Measurements from ENCODE around the gene RPL23. TPM values are rescaled to one million over a fixed set of nuclear protein-coding genes. Genes with fewer than 3 reads are reported as not detected.

The RPL23 gene
- total RNA-seq, 6 experiments from 2014 or later, result 389 to 609 (median 436) TPM

DNA sequence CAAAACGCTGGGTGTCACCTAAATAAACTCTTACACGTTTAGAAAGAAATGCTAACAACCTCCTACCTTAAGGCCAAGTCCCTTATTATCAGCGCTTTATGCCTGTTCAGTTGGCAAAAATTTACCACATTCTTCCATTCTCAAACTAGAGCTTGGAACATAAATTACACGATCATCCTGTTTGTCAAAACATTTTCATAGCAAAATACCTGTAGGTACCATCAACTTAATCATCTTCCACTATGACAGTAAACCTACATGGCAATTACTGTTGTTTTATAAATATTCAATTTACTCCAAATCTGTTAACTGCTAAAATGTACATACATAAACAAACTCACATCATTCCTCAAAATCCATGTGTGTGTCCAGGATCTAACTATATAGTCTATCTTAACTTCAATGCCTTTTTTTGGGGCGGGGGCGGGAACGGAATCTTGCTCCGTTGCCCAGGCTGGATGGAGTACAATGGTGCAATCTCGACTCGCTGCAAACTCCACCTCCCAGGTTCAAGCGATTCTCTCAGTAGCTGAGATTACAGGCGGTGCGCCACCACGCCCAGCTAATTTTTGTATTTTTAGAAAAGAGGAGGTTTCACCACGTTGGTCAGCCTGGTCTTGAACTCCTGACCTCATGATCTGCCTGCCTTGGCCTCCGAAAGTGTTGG lies 4.4 kb downstream of the RPL23 start:
- WGBS (ENCODE audit: insufficient coverage, low coverage, low lambda C conversion rate, missing lambda C conversion rate), result 81% methylated on average over 16 of the region's 16 CpGs
- Histone ChIP-seq H3K4me1 (peaks cover 0 to 22% (median 3%) of the 10 kb centered on the region in 4 donors), H3K27me3 (no peaks in the 10 kb centered on the region), H3K4me3 (no peak overlapping the region), H3K9me3 (no peaks in the 10 kb centered on the region), H3K27ac (no peak overlapping the region), H3K36me3 (peaks cover 0 to 53% (median 27%) of the 10 kb centered on the region in 4 donors)
- intact Hi-C loops (cut with DNase I), result no loop called here
- no peak for TF ChIP-seq POLR2A (IDR thresholded peaks at IDR 0.05)
- TF ChIP-seq, protein P1, sequence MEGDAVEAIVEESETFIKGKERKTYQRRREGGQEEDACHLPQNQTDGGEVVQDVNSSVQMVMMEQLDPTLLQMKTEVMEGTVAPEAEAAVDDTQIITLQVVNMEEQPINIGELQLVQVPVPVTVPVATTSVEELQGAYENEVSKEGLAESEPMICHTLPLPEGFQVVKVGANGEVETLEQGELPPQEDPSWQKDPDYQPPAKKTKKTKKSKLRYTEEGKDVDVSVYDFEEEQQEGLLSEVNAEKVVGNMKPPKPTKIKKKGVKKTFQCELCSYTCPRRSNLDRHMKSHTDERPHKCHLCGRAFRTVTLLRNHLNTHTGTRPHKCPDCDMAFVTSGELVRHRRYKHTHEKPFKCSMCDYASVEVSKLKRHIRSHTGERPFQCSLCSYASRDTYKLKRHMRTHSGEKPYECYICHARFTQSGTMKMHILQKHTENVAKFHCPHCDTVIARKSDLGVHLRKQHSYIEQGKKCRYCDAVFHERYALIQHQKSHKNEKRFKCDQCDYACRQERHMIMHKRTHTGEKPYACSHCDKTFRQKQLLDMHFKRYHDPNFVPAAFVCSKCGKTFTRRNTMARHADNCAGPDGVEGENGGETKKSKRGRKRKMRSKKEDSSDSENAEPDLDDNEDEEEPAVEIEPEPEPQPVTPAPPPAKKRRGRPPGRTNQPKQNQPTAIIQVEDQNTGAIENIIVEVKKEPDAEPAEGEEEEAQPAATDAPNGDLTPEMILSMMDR (IDR thresholded peaks at IDR 0.05), result no peak
- no peak for ATAC-seq
- no peak for DNase-seq

DNA sequence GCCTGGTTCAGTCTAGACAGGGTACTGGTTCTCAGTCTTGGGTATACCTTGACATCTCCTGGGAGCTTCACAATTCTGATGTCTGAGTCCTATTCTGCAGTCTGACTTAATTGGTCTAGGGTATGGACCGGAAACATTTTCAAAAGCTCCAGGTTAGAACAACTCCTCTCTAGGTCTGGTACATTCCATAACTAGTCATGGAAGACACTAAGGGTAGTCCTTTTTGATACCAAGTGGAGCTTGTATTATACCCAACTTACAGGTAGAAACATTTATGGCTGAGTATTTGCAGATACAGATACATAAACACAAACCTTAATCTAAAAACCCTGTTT lies 5.0 kb downstream of the RPL23 start:
- intact Hi-C loops (cut with DNase I), result no loop called here
- DNase-seq, result no peak
- TF ChIP-seq POLR2A (IDR thresholded peaks at IDR 0.05), result no peak
- TF ChIP-seq, protein P1 (IDR thresholded peaks at IDR 0.05), result no peak
- Histone ChIP-seq H3K27me3 (no peaks in the 10 kb centered on the region), H3K4me3 (no peak overlapping the region), H3K36me3 (peaks cover 0 to 53% (median 27%) of the 10 kb centered on the region in 4 donors), H3K4me1 (peaks cover 0 to 22% (median 3%) of the 10 kb centered on the region in 4 donors), H3K27ac (no peak overlapping the region), H3K9me3 (no peaks in the 10 kb centered on the region)
- ATAC-seq, result no peak
- no CpG with 5 or more reads among the region's 1 CpG for WGBS (ENCODE audit: insufficient coverage, low coverage, low lambda C conversion rate, missing lambda C conversion rate)

DNA sequence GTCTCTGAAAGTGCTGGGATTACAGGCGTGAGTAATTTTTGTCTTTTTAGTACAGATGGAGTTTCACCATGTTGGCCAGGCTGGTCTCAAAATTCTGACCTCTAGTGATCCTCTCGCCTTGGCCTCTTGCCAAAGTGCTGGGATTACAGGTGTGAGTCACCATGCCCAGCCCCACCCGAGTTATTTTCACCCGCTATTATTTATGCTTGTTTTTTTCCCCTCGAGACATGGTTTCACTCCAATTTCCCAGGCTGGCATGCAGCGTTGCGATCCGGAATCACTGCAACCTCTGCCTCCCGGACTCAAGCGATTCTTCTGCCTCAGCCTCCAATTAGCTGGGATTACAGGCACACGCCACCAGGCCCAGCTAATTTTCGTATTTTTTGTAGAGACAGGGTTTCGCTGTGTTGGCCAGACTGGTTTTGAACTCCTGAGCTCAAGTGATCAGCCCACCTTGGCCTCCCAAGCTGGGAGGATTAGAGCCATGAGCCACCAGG lies 9.2 kb downstream of the RPL23 start:
- ATAC-seq (peak in 3 of 4 donors; percentile 47 to 50 (median 50)), DNase-seq (peak in 2 of 3 donors; percentile 47 to 67)
- no peak overlapping the region for H3K4me3 ChIP-seq
- H3K36me3 ChIP-seq, result peaks cover 0 to 20% (median 13%) of the 10 kb centered on the region in 4 donors
- TF ChIP-seq, protein P1 (IDR thresholded peaks at IDR 0.05), result no peak
- no peak for TF ChIP-seq POLR2A (IDR thresholded peaks at IDR 0.05)
- no peaks in the 10 kb centered on the region for H3K9me3 ChIP-seq
- WGBS (ENCODE audit: insufficient coverage, low coverage, low lambda C conversion rate, missing lambda C conversion rate), result 40% methylated on average over 5 of the region's 13 CpGs
- H3K27ac ChIP-seq, result no peak overlapping the region
- intact Hi-C loops (cut with DNase I), result no loop called here
- no peaks in the 10 kb centered on the region for H3K27me3 ChIP-seq
- no peaks in the 10 kb centered on the region for H3K4me1 ChIP-seq

DNA sequence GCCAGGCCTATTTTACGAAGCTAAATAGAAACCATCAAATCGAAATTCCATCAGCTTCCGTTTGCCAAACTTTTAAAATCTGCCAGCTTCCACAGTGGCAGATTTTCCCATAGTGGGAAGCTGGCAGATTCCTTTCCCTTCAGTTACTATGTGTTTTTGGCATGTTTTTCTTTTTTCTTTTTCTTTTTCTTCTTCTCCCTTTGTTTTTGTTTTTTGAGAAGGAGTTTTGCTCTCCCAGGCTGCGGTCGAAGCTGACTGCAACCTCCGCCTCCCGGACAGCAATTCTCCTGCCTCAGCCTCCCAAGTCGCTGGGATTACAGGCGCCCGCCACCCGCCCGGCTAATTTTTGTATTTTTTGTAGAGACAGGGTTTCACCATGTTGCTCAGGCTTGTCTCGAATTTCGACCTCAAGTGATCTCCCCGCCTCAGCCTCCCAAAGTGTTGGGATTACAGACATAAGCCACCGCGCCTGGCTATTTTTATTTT lies 27.7 kb downstream of the RPL23 start:
- WGBS (ENCODE audit: insufficient coverage, low coverage, low lambda C conversion rate, missing lambda C conversion rate), result 92% methylated on average over 16 of the region's 17 CpGs
- peak overlapping the region; percentile 63 to 86 (median 68) for H3K4me3 ChIP-seq
- H3K4me1 ChIP-seq, result peaks cover 0 to 15% (median 7%) of the 10 kb centered on the region in 4 donors
- H3K27me3 ChIP-seq, result no peaks in the 10 kb centered on the region
- intact Hi-C loops (cut with DNase I), result no loop called here
- H3K9me3 ChIP-seq, result no peaks in the 10 kb centered on the region
- no peak for ATAC-seq
- H3K36me3 ChIP-seq, result peaks cover 0 to 3% (median 1%) of the 10 kb centered on the region in 4 donors
- TF ChIP-seq, protein P1 (IDR thresholded peaks at IDR 0.05), result no peak
- TF ChIP-seq POLR2A (IDR thresholded peaks at IDR 0.05), result no peak
- H3K27ac ChIP-seq, result peak overlapping the region; percentile 91 to 99 (median 95)
- DNase-seq, result no peak
